ENCODE data around the gene ARHGDIB. TPM values are rescaled to one million over a fixed set of nuclear protein-coding genes. Genes with fewer than 3 reads are reported as not detected.
A peak's percentile ranks its signal among the peaks of the same experiment; 100 is the strongest.

ARHGDIB gene
- polyA plus RNA-seq, 1 experiment, result 8.9 TPM

DNA sequence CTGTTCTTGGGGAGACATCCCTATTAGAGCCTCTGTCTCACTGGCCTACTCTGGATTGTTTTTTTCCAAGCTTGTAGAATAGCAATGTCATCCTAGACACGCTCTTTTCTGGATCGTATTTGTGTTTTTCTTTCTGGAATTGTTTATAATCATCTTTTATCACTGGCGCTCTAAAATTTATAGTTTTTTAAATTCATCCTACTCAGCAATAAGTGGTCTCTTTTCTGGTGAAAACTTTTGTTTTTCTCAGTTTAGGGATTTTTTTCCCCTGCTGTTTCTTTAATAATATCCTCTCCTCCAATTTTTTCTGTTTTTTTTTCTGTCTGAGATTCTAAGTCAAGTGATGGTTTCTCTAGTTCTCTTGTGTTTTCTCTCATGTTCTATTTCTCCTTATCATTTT, 36.6 kb upstream of the ARHGDIB start:
- TF ChIP-seq, protein P1, sequence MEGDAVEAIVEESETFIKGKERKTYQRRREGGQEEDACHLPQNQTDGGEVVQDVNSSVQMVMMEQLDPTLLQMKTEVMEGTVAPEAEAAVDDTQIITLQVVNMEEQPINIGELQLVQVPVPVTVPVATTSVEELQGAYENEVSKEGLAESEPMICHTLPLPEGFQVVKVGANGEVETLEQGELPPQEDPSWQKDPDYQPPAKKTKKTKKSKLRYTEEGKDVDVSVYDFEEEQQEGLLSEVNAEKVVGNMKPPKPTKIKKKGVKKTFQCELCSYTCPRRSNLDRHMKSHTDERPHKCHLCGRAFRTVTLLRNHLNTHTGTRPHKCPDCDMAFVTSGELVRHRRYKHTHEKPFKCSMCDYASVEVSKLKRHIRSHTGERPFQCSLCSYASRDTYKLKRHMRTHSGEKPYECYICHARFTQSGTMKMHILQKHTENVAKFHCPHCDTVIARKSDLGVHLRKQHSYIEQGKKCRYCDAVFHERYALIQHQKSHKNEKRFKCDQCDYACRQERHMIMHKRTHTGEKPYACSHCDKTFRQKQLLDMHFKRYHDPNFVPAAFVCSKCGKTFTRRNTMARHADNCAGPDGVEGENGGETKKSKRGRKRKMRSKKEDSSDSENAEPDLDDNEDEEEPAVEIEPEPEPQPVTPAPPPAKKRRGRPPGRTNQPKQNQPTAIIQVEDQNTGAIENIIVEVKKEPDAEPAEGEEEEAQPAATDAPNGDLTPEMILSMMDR (IDR thresholded peaks at IDR 0.05; ENCODE audit: low read depth, low read length), result no peak
- Histone ChIP-seq H3K4me3 (ENCODE audit: low read depth, low read length) (no peak overlapping the region), H3K9me3 (ENCODE audit: control insufficient read depth, insufficient read depth, low read length) (no peaks in the 10 kb centered on the region), H3K27ac (ENCODE audit: low read depth, low read length) (no peak overlapping the region), H3K27me3 (ENCODE audit: control insufficient read depth, insufficient read depth, low read length) (no peaks in the 10 kb centered on the region)
- DNase-seq (ENCODE audit: low read depth, low spot score), result no peak
- ChIA-PET POLR2A (no interaction called here), CTCF (interaction anchor here (1.2 to 4.0 kb wide), 3 partner anchors 152 to 368 kb away, joined by 3 to 27 read pairs (median 4); a partner anchor contains a TSS)

DNA sequence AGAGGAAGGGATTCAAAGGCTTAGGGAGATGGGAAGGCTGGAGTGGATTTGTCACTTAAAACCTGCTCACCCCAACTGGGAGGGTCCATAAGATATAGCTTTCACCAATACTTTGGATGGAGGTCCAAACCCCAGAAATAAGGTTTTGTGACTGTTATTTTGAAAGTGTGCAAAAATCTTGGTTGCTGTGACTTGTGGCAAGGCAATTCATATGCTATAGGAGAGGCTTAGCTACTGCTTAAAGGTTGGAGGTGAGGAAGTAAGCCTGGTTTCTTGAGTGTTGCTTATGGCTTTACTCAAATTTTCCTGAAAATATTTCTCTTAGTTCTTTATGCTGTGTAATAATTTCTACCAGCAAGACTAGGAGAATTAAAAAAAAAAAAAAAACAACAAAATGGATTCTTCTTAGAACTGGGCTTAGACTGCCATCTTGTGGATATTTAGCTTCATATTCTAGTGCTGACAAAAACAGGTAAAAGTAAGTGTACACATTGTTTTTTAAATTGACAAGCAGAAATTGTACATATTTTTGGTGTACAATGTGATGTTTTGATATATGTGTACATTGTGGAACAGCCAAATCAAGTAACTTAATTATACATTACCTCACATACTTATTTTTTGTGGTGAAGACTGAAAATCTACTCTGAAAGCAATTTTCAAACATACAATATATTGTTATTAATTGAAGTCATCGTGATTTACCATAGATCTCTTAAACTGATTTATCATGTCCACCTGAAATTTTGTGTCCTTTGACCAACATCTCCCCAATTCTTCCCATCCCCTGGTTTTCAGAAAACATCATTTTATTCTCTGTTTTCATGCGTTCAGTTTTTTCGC, 34.4 kb upstream of the ARHGDIB start:
- Histone ChIP-seq H3K9me3 (ENCODE audit: control insufficient read depth, insufficient read depth, low read length) (no peaks in the 10 kb centered on the region), H3K27ac (ENCODE audit: low read depth, low read length) (no peak overlapping the region), H3K27me3 (ENCODE audit: control insufficient read depth, insufficient read depth, low read length) (no peaks in the 10 kb centered on the region), H3K4me3 (ENCODE audit: low read depth, low read length) (no peak overlapping the region)
- ChIA-PET POLR2A (interaction anchor here (1.1 to 1.7 kb wide), 2 partner anchors 163 to 221 kb away, joined by 3 to 7 read pairs; a partner anchor contains a TSS), CTCF (interaction anchor here (0.6 to 5.5 kb wide), 42 partner anchors 10 to 283 kb away, joined by 3 to 191 read pairs (median 4); partner anchors contain the start of genes ART4, RERG and SMCO3)
- DNase-seq (ENCODE audit: low read depth, low spot score), result peak; percentile 55
- TF ChIP-seq, protein P1 (IDR thresholded peaks at IDR 0.05; ENCODE audit: low read depth, low read length), result peak; percentile 67

DNA sequence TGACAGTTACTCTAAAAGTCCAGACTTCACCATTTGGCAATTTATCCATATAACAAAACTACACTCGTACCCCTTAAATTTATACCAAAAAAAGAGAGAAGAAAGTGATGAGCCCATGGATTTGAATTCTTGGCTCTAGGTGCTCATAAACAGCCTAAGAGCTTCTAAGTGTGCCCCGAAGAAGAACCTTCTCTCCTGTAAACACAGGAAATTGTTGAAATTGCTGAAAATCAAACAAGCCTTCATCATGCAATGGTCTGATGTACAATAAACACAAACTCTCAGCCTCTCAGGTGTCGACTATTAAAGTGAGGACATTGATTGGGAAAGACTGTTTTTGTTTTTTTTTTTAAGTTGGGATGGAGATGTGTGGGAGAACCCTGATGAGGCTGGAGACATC, 33.2 kb upstream of the ARHGDIB start:
- no peak for DNase-seq (ENCODE audit: low read depth, low spot score)
- ChIA-PET POLR2A (interaction anchor here (0.7 kb wide), 1 partner anchor 42 kb away, joined by 3 read pairs; no protein-coding TSS in a partner anchor), CTCF (interaction anchor here (0.7 to 5.5 kb wide), 18 partner anchors 89 to 1152 kb away, joined by 3 to 191 read pairs (median 7); partner anchors contain the start of genes ART4, RERG and SMCO3)
- TF ChIP-seq, protein P1 (IDR thresholded peaks at IDR 0.05; ENCODE audit: low read depth, low read length), result no peak
- no peaks in the 10 kb centered on the region for H3K27me3 ChIP-seq (ENCODE audit: control insufficient read depth, insufficient read depth, low read length)
- H3K9me3 ChIP-seq (ENCODE audit: control insufficient read depth, insufficient read depth, low read length), result no peaks in the 10 kb centered on the region
- no peak overlapping the region for H3K4me3 ChIP-seq (ENCODE audit: low read depth, low read length)
- H3K27ac ChIP-seq (ENCODE audit: low read depth, low read length), result no peak overlapping the region

DNA sequence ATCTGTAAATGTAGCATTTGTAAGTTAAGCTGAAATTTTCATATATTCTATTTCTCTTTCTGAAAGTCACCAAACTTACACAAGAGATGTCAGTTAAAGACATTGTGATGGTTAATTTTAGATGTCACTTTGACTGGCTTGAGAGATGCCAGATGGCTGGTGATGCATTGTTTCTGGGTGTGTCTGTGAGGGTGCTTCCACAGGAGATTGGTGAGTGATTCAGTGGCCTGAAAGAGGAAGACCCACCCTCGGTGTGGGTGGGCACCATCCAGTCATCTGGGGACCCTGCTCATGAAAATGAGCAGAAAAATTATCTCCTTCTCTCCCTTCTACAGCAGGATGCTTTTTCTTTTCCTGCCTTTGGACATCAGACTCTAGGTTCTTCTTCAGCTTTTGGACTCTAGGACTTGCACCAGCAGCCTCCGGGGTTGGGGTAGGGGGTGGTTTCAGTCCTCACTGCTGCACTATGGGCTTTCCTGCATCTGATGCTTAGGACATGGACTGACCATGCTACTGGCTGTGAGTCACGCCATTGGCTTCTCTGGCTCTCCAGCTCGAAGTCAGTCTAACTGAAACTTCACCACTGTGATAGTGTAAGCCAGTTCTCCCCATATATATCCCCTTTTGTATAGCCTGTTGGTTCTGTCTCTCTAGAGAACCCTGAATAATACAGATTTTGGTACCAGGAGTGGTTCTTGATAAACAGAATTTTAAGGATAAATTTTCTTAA, 32.3 kb upstream of the ARHGDIB start:
- ChIA-PET POLR2A (no interaction called here), CTCF (interaction anchor here (0.7 to 5.5 kb wide), 7 partner anchors 100 to 237 kb away, joined by 3 to 191 read pairs (median 9); partner anchors contain the start of gene ART4)
- Histone ChIP-seq H3K27me3 (ENCODE audit: control insufficient read depth, insufficient read depth, low read length) (no peaks in the 10 kb centered on the region), H3K9me3 (ENCODE audit: control insufficient read depth, insufficient read depth, low read length) (no peaks in the 10 kb centered on the region), H3K4me3 (ENCODE audit: low read depth, low read length) (no peak overlapping the region), H3K27ac (ENCODE audit: low read depth, low read length) (no peak overlapping the region)
- TF ChIP-seq, protein P1 (IDR thresholded peaks at IDR 0.05; ENCODE audit: low read depth, low read length), result no peak
- no peak for DNase-seq (ENCODE audit: low read depth, low spot score)
